Endothelial cell of umbilical vein (primary cell): Measurements from ENCODE around the gene RNF168. TPM values are rescaled to one million over a fixed set of nuclear protein-coding genes. Genes with fewer than 3 reads are reported as not detected.

ENCODE experiments used
- BruUV-seq: library from RNA; stranded (reverse); fragments of 400-500 nt; replicated peaks from 2 replicates; lab custom pipeline; 2021; lab: Mats Ljungman, UMichigan
- CTCF ChIA-PET: fragments of 300-600, 350-600 bp; sonication (Branson Sonifier 250); formaldehyde crosslinking; loops from one replicate; lab custom pipeline; 2021; ENCODE audit warnings: antibody characterized with exemption, inconsistent platforms; lab: Charles Lee
- POLR2A ChIA-PET: fragments of 300-600, 350-600 bp; sonication (Branson Sonifier 250); formaldehyde crosslinking; loops from one replicate; lab custom pipeline; 2021; ENCODE audit warnings: antibody characterized with exemption, inconsistent platforms; lab: Charles Lee
- DNase-seq: peaks from one replicate; pipeline ENCODE4 v3.0.0-alpha.2; 2011; ENCODE audit warnings: low read depth, low spot score
- FAIRE-seq: peaks from 2 replicates; lab custom pipeline; 2011; peaks lifted over from hg19 to GRCh38; lab: Jason Lieb, UNC
- H2AFZ ChIP-seq: 2 replicates; pipeline ENCODE4 v1.6.0; 2012; ENCODE audit warnings: low read depth, low read length, control low read depth, inconsistent platforms
- H3K27ac ChIP-seq: 2 replicates; pipeline ENCODE4 v1.5.1; 2011; ENCODE audit warnings: low read depth, mild to moderate bottlenecking, control low read depth, low read length, moderate library complexity; ENCODE audit not compliant: insufficient read depth
- H3K27me3 ChIP-seq, 2 experiments: 2 replicates each; pipeline versions ENCODE4 v1.6.0 to v1.6.1; 2011; ENCODE audit warnings: low read length in 2 of 2, mixed read lengths in 1 of 2; ENCODE audit not compliant: control insufficient read depth in 2 of 2, insufficient read depth in 2 of 2
- H3K36me3 ChIP-seq, 2 experiments: 2 replicates in 1 of 2; 3 replicates in 1 of 2; pipeline ENCODE4 v1.5.1; 2011; ENCODE audit warnings: low read length in 2 of 2, mild to moderate bottlenecking in 1 of 2, moderate library complexity in 1 of 2; ENCODE audit not compliant: control insufficient read depth in 2 of 2, insufficient read depth in 2 of 2; ENCODE audit errors: extremely low read depth in 1 of 2
- H3K4me1 ChIP-seq: 3 replicates; pipeline ENCODE4 v1.5.1; 2011; ENCODE audit warnings: mild to moderate bottlenecking, low read length; ENCODE audit not compliant: control insufficient read depth, insufficient read depth; ENCODE audit errors: extremely low read depth
- H3K4me2 ChIP-seq: 2 replicates; pipeline ENCODE4 v1.6.1; 2011; ENCODE audit warnings: low read length, control low read depth, mixed read lengths; ENCODE audit not compliant: insufficient read depth
- H3K4me3 ChIP-seq, 3 experiments: fragments of 200-600 bp in 1 of 3; sonication (generic), shearing (Covaris generic) in 1 of 3; replicated peaks in 1 of 3; 2 replicates each; pipeline ENCODE4 v1.5.1; 2011 to 2016; ENCODE audit warnings: control low read depth in 3 of 3, low read length in 3 of 3, mild to moderate bottlenecking in 2 of 3, inconsistent platforms in 1 of 3, low read depth in 1 of 3, moderate library complexity in 1 of 3; ENCODE audit not compliant: insufficient read depth in 1 of 3
- H3K79me2 ChIP-seq: 2 replicates; pipeline ENCODE4 v1.6.0; 2012; ENCODE audit warnings: low read length, inconsistent platforms; ENCODE audit not compliant: control insufficient read depth, insufficient read depth
- H3K9ac ChIP-seq: replicated peaks from 2 replicates; pipeline ENCODE3; 2011; ENCODE audit warnings: low read length, control low read depth; ENCODE audit not compliant: insufficient read depth; ENCODE audit errors: extremely low read depth
- H3K9me1 ChIP-seq: replicated peaks from 3 replicates; pipeline ENCODE4 v1.6.0; 2011; ENCODE audit warnings: mild to moderate bottlenecking, low read length; ENCODE audit not compliant: control insufficient read depth, insufficient read depth; ENCODE audit errors: extremely low read depth
- H3K9me3 ChIP-seq: replicated peaks from 2 replicates; pipeline ENCODE4 v1.5.1; 2012; ENCODE audit warnings: low read length, inconsistent platforms; ENCODE audit not compliant: control insufficient read depth, insufficient read depth
- H4K20me1 ChIP-seq: replicated peaks from 2 replicates; pipeline ENCODE3; 2011; ENCODE audit warnings: mild to moderate bottlenecking, low read length; ENCODE audit not compliant: control insufficient read depth, insufficient read depth; ENCODE audit errors: extremely low read depth
- EZH2 ChIP-seq: IDR thresholded peaks from 2 replicates; pipeline ENCODE4 v1.6.1; 2012; ENCODE audit warnings: borderline replicate concordance, low read depth, mild to moderate bottlenecking, moderate library complexity, low read length, inconsistent platforms; ENCODE audit not compliant: severe bottlenecking
- FOS ChIP-seq: IDR thresholded peaks from 2 replicates; pipeline ENCODE4 v1.6.1; 2011; ENCODE audit warnings: mild to moderate bottlenecking, low read length, moderate library complexity, borderline replicate concordance; ENCODE audit not compliant: insufficient read depth
- JUN ChIP-seq: IDR thresholded peaks from 2 replicates; pipeline ENCODE4 v1.6.1; 2011; ENCODE audit warnings: borderline replicate concordance, low read depth; ENCODE audit not compliant: insufficient read length, insufficient read depth
- POLR2A ChIP-seq: IDR thresholded peaks from 2 replicates; pipeline ENCODE4 v1.6.1; 2012; ENCODE audit warnings: low read depth, mild to moderate bottlenecking, control low read depth, low read length
- POLR2AphosphoS5 ChIP-seq: IDR thresholded peaks from 2 replicates; pipeline ENCODE4 v1.6.1; 2012; ENCODE audit warnings: low read depth, mild to moderate bottlenecking, control low read depth, low read length, moderate library complexity; ENCODE audit not compliant: insufficient read depth
- dilution Hi-C: fragments of 300-500 bp; cut with MboI; formaldehyde crosslinking; loops from one replicate; pipeline ENCODE4 v1.15.0; 2019; ENCODE audit warnings: low sequenced_read_pairs; ENCODE audit not compliant: extremely low pct_ligation_motif_present
- intact Hi-C: fragments of 100-400 bp; cut with micrococcal nuclease; formaldehyde crosslinking; loops from one replicate; pipeline ENCODE4 v1.10.0; 2022
- polyA plus RNA-seq, 4 experiments: library from polyadenylated mRNA; depleted of rRNA in 3 of 4; stranded (reverse) in 3 of 4; unstranded in 1 of 4; fragments of >200 nt; gene quantifications; 2 replicates each; pipeline versions ENCODE4 v1.2.1 to v1.2.3, GENCODE V29; 2011 to 2012; ENCODE audit warnings: missing spikeins in 1 of 4
- total RNA-seq: library from RNA; stranded (reverse); gene quantifications from 2 replicates; pipeline ENCODE4 v1.2.3, GENCODE V29; 2021

Gene RNF168
- total and polyA plus RNA-seq, 2 donors (not counting 3 experiments of a cell fraction or from before 2014, with no cell fraction given) = 4.0 to 32.9 TPM

DNA sequence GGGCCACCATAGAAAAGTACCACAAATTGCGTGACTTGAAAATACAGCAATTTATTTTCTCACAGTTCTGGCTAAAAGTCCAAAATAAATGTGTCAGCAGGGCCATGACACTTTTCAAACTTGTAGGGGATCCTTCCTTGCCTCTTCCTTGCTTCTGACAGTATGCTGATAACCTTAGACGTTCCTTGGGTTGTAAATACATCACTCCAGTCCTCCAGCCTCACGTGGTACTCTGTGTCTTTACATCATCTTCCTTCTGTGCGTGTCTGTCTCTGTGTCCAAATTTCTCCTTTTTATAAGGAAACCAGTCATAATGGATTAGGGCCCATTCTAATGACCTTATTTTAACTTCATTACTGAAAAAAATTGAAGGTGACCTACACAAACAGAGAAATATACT, 7.4 kb downstream of the RNF168 start:
- H3K9me1 ChIP-seq = no peaks in the 10 kb centered on the region
- no peak overlapping the region for H3K27ac ChIP-seq
- POLR2A ChIA-PET = no interaction called here
- BruUV-seq = no TSS peak
- H3K4me2 ChIP-seq = no peak overlapping the region
- H3K4me3 ChIP-seq = no peak overlapping the region
- H3K4me1 ChIP-seq = peaks cover 13% of the 10 kb centered on the region
- H3K9ac ChIP-seq = no peak overlapping the region
- DNase-seq (no peak), FAIRE-seq (no peak)
- H3K79me2 ChIP-seq = peaks cover 97% of the 10 kb centered on the region
- H3K27me3 ChIP-seq = no peaks in the 10 kb centered on the region
- intact Hi-C loops (no loop called here), dilution Hi-C loops (no loop called here)
- H4K20me1 ChIP-seq = peaks cover 4% of the 10 kb centered on the region
- CTCF ChIA-PET = no interaction called here
- no peaks in the 10 kb centered on the region for H3K9me3 ChIP-seq
- peaks cover 0 to 2% of the 10 kb centered on the region in 2 experiments for H3K36me3 ChIP-seq
- no peak overlapping the region for H2AFZ ChIP-seq
- TF ChIP-seq FOS = no peak
- TF ChIP-seq POLR2A = no peak
- no peak for TF ChIP-seq POLR2AphosphoS5
- no peak for TF ChIP-seq JUN

DNA sequence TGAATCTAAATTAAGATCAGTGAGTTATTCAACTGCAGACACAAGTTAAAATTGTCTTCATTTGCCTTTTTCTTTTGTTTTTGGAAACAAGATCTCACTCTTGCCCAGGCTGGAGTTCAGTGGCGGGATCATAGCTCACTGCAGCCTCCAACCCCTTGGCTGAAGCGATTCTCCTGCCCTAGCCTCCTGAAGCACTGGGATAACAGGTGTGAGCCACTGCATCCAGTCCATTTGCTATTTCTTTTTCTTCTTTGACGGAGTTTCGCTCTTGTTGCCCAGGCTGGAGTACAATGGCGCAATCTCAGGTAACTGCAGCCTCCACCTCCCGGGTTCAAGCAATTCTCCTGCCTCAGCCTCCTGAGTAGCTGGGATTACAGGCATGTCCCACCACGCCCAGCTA, 10.3 kb downstream of the RNF168 start:
- intact Hi-C loops = no loop called here
- peaks cover 6% of the 10 kb centered on the region for H4K20me1 ChIP-seq
- H3K4me2 ChIP-seq = no peak overlapping the region
- H3K4me3 ChIP-seq = no peak overlapping the region
- H3K9me3 ChIP-seq = no peaks in the 10 kb centered on the region
- H3K36me3 ChIP-seq = peaks cover 0 to 2% of the 10 kb centered on the region in 2 experiments
- no peak for TF ChIP-seq EZH2
- H3K4me1 ChIP-seq = no peaks in the 10 kb centered on the region
- H3K9me1 ChIP-seq = no peaks in the 10 kb centered on the region
- ChIA-PET CTCF (no interaction called here), POLR2A (no interaction called here)
- DNase-seq (no peak), FAIRE-seq (no peak)
- no TSS peak for BruUV-seq
- dilution Hi-C loops = no loop called here
- H2AFZ ChIP-seq = no peak overlapping the region
- H3K9ac ChIP-seq = no peak overlapping the region
- H3K79me2 ChIP-seq = peaks cover 94% of the 10 kb centered on the region
- no peak overlapping the region for H3K27ac ChIP-seq
- H3K27me3 ChIP-seq = no peaks in the 10 kb centered on the region
